HG02763 (cell line): Measurements from ENCODE around the gene POMP.
"Not testable (repeated sequence)": the region's sequence is repeated elsewhere in the genome, so short reads cannot be mapped to it uniquely, and the experiment has no call there.

Source experiments
- ATAC-seq: cut with Tn5 transposase; IDR thresholded peaks from one replicate; pipeline ENCODE4 v1.9.1; 2021; ENCODE audit warnings: mild to moderate bottlenecking, moderate library complexity; ENCODE audit not compliant: unreplicated experiment

Gene POMP

DNA sequence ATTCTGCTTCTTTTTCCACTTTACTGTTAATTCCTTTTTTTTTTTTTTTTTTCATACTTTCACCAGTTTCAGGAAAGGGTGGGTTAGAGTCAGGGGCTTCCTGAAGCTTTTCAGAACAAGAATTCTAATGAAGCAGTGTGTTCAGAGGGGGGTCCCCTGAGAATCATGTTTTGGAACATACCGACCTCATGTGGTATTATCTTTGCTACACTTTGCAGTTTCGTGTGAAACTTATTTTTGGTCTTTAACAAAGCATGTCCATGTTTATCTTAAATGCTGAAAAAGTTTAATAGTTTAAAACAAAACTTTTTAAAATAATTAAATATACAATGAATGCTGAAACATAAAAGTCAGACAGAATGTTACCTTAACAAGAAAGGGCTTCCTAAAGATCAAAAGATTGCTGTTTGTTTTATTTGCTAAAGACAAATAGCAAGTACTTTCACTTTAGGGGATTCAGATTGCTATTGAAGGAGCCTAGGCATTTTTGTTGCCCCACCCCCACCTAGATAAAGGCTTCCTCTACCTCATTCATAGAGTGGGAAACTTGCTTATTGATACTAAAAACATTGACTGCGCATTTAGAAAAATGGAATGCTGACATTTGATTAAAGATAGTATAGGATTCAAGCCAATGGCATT is 21.1 kb upstream of the POMP start:
- peak; percentile 37 for ATAC-seq

DNA sequence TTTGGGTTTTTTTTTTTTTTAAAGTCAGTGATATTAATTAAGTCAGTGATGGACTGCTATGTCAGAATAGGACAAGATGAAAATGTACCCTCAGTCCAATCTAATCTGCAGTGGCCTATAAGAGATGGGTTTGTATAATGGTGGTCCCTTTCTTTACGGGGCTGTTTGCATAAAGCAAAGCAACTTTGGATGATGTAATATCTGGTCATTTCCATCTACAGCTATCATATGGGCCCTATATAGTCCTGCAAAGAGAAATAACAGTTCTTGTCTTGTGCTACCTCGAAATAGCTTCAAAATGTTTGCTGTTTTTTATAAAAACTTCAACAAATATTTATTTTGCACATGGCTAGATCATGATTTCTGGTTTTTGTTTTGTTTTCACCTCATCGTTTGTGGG is 20.2 kb upstream of the POMP start:
- no peak for ATAC-seq

DNA sequence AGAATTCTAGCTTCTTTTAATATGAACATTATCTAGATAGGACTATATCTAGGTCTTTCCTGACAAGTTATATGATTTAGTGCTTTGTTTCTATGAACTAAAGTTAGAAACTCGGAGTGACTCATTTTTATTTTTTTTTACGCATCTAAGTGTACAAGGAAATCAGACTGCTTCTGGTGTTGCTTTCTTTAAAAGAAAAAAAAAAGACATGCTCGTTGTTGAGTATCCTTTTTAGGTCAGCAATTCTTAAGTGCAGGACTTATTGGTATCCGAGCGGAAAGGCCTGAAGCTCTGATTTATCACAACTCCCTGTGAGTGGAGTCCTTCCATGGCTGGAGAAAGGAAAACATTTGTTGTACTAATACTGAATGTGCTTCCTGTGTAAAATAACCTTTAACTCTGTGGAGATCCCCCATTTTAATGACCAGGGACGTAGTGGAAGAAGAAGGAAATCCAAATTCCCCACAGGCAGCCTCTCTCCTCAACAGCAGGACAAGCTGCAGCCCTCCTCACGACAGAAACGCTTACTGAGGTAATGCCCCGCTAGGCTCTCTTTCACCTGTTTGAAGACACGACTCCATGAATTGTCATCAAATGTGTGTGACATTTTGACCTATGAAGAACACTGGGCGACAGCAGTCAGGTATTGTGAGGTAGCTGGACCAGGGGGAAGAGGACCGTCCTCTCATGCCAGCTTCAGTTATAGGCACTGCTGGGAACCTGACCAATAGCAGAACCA is 17.9 kb upstream of the POMP start:
- peak; percentile 9 for ATAC-seq

DNA sequence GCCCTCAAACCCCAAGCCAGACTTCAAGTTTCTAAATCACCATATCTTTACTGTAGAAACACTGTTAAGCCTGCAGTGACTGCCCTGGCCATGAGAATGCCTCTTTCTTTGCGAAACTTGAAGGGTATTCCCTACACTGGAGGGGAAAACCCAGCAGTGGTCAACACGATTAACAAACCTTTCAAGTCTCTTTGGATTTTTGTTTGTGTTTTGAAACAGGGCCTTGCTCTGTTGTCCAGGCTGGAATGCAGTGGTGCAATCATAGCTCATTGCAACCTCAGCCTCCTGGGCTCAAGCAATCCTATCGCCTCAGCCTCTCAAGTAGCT is 17.4 kb upstream of the POMP start:
- ATAC-seq: peak; percentile 68

DNA sequence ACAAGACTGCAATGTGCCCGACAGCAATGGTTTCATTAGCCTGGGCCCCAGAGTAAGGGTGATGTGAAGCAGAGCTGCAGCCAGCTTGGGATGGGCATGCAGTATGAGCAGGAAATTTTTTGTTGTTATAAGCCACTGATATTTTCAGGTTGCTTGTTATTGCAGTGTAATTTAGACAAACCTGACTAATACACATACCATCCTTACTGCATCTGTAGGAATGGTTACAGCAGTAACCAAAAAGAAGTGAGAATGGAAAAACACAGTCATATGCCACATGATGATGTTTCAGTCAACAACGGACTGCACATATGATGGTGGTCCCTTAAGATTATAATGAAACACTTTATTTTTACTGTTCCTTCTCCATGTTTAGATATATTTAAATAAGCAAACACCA is 8.6 kb upstream of the POMP start:
- no peak for ATAC-seq

DNA sequence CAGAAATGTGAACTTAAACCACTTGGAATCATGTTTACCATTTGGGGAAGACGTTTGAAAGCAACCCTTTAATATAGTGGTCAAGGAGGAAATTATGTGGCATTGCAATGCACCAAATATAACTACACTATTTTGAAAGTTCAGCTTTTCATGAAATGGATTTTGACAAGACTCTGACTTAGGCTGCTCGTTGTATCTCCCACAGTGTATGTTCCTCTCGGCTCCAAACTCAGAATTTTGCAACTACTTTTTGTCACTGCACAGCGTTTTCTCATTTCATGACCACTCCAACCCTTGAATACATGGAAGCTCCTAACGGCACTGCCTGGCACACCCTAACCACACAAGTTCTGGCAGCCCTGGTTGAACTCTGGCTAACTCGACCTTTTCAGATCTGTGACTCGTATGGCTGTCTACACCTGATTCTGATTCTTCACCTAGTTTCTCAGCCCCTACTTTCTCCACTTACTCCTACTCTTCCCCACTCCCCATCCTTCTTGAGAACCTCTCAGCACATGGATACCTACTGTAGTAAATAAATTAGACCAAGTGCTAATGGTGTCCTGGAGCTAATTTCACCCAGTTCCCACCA is 7.0 kb upstream of the POMP start:
- ATAC-seq: no peak

DNA sequence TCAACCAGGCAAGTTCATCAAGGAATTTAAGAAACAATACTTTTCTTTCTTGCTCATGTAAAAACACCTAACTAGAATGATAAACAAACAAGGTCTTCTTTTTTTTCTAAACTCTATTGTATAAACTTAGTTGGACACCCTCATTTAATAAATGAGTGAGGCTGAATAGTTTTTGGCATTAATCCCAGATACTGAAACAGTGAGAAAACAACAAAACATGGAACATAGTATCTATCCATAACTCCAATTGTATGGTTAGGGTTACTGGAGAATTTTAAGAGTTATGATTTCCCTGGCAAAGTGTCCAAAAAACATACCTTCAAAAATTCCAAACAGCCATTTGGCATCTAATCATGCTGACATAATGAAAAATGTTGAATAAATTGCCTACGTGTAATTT is 5.8 kb upstream of the POMP start:
- ATAC-seq: no peak

DNA sequence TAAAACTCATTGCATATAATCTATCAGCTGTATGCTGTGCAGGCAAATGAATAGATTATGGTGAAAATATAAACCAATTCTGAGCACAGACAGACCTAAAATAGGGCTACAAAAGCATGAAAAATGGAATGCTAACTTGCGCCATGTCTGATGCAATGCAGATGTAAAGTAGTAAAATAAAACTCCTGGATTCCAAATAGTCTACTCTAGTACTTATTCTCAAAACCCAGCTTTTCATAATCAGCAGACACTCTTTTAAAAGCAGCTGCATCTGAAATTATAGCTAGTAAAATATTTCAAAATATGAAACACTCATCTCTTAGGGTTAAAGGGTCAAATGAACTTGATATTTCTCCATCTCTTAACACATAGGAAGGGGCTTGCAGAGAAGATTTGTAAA is 4.7 kb upstream of the POMP start:
- no peak for ATAC-seq

DNA sequence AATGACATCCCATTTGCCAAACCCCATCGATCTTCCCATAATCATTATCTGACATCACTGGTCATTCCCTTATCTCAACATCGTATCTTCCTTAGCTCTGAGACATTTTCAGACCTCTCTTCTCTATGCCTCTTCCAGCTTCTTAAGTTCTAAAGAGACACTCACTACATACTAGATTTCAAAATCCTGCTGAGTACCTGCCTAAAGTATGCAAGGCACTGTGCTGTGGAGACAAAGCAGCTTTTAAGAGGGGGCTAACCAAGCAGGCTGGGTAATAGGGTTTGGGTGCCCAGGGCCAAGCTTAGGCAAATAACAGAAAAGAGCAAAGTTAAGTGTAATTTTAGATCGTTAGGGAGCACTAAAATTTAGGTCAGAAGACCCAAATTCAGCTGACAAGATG is 3.4 kb upstream of the POMP start:
- no peak for ATAC-seq

DNA sequence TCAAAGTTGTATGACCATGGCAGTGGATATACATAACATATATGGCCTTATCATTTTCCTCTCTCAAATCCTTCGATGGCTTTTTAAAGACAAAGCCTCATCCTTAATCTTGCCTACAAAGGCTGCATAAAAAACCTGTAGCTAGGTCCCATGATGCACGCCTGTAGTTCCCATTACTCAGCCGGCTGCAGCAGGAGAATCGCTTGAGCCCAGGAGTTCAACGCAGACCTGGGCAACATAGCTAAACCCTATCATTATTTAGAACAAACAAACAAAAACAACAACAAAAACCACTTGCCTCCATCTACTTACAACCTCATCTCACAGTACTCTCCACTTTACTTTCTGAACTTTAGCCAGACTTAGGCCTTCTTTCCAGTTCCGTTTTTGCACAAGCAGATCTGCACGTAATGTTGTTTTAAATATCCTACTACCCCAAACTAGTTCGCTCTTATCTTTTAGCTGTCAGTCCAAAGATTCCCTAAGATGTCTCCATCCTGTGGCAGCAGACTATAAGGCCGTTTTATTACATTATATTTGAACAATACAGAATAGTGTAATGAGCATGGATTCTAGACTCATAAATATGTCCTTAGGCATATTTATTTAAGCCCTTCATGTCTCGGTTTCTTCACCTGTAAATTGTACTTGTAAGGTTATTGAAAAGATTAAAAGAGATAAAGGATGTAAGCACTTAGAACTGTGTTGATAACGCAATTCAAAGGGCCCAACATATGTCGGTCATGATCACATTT is 969 bp upstream of the POMP start:
- ATAC-seq: no peak

DNA sequence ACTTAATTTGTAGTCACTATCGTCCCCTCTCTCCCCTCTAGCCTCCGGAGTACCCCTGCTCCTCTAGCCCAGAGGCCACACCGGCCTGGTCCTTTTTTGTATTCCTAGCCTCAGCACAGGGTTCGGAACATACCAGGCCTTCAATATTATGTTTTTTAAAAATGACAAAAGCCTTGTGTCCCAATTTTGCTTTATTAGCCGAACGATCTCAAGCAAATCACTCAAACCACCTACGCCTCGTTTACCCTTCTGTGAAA is 463 bp upstream of the POMP start:
- ATAC-seq: peak; percentile 4

DNA sequence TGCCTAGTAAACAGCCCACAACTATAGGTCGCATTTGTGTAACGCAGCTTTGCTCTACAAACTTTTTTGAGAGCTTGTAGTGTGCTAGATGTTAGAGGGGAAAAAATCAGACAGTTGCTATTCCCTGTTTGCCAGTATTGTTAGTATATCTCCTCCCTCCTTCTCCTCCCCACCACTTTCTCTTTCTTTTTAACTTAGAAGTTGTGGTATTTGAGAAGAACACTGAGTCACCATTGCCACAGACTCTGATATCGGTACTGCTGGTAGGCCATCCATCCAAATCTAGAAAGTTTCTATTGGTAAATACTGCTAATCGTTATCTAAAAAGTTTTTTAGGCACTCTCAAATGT is 666 bp downstream of the POMP start:
- ATAC-seq: peak; percentile 22

DNA sequence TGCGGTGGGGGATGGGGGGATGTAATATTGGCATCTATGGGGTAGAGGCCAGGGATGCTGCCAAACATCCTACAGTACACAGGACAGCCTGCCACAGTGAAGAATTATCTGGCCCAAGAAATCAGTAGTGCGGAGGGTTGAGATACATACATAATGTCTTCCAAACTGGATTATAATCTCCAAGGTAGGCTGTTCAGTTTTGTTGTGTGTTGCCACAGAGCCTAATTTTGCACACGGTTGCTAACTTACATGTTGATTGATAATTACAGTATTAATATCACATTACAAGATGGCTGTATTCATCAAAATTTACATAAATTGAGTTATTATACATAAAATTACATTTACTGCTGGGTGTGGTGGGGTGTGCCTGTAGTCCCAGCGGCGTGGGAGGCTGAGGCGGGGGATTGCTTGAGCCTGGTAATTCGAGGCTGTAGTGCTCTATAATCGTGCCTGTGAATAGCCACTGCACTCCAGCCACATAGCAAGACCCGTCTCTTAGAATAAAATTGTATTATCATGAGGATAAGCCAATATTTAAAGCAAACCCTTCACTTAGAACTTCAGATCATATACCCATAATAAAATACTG is 8.1 kb downstream of the POMP start:
- ATAC-seq: no peak

DNA sequence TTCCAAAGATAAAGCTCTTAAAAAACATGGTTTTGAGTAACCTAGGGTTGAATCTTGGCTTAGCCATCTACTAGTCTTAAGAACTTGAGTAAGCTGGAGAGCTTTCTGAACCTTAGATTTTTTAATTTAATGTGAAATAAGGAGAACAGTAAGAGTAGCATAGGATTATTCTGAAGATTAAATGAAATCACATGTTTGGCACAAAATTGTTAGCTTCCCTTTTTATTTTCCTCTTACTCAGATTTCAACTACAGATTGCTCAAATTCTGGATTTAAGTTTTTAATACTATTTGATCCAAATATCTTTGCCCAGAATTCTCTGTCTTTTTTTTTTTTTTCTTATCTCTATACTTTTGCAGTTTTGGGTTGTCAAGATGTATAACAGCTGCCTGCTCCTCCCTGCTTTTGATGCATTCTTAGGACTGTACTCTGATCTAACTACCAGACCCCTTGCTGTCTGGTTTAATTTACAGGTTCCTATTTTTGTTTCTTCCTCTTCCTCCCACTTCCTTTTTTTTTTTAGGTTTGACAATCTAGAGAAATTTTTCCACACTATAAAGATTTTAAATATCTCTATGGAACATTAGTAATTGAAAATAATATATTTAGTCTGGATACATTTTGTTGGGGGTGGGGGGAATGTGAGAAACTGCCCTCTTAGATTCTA is 12.3 kb downstream of the POMP start:
- ATAC-seq: no peak

DNA sequence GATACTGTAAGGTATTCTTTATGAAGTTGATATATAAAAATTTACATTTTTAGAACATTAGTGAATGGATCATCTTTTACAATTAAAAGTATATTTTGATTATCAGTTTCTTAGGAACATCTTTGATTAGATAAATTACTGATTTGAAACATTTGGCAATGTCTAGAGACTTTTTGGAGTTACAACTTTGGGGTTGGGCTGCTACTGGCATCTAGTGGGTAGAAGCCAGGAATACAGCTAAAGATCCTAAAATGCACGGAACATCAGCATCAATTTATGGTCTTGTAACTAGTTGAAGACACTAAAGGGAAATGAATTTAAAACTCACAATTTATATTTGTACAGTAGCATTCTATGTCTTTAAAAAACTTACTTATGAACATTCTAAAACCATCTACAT is 19.9 kb downstream of the POMP start:
- ATAC-seq: no peak

DNA sequence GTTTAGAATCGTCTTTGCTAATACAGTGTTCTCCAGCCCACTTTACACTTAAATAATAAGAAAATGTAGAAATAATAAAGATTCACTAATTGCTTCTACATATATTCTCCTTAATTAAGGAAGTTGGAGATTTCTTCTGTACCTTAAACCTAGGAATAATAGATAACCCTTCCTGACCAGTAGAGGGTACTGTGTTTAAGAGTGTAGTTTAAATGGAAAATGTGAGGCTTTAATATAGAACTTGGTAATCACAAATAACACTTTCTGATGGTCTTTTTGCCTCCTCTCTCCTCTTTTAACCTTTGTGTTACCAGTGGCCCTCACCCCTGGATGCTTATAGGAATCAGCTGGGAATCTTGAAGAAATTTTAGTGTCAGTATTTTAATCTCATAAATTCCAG is 20.7 kb downstream of the POMP start:
- ATAC-seq: no peak

DNA sequence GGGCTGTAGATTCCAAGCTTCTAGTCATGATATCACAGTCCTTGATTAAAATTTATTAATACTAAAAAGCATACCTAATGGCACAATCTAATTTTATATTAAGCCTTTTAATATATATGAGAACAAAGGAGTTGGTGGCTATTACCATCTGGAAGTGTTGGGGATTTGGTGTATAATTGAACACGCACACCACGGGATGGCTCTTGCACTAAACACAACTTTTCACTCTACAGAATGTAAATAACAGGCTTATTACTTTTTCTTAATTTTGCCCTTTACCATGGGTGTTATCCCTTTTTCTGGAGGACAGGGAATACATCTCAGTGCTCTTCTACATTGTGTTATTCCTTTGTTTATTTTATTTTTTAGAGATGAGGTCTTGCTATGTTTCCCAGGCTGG is 21.6 kb downstream of the POMP start:
- no peak for ATAC-seq

DNA sequence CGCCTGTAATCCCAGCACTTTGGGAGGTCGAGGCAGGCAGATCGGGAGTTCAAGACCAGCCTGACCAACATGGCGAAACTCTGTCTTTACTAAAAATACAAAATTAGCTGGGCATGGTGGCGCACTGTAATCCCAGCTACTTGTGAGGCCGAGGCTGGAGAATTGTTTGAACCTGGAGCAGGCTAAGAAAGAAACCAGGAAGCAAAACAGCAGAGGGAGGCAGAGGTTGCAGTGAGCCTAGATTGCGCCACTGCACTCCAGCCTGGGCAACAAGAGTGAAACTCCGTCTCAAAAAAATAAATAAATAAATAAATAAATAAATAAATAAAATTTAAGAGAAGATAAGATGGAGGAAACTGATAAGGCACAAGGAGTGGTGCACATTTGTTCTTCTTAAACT is 24.2 kb downstream of the POMP start:
- not testable (repeated sequence) for ATAC-seq

DNA sequence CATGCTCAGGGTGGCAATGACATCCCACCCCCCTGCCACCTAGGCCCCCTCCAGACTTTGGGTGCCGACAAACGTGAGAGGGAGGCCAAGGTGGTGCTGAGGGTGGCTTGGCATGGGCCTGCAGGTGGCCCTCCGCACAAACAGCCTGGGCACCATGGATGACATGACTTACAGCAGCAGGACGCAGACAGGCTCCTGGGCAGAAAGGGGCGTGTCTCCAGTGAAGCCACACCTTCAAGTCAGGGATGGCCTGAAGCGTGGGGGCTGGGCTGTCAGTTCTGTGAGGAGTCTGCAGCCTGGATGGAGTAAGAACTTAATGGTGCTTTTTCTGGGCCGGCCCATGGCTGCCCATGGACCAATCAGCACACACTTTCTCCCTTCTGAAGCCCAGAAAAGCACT is 25.3 kb downstream of the POMP start:
- ATAC-seq: no peak

DNA sequence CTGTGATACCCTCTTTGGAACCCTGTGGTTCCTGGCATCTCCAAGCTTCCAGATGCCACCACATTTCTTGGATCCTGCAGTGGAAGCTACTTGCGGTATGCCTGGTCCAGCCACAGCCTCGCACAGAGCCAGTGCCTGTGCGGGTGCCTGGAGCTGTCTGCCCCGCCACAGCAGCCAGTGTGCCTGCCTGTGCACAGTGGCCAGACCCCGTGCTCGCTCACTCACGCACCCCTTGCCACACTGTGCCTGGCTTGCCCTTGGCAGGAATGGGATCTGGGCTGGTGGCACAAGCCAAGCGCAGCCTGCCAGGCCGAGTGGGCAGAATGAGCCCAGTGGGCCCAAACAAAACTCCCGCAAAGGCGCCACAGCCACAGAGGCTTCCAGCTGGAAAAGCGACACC is 26.2 kb downstream of the POMP start:
- no peak for ATAC-seq

DNA sequence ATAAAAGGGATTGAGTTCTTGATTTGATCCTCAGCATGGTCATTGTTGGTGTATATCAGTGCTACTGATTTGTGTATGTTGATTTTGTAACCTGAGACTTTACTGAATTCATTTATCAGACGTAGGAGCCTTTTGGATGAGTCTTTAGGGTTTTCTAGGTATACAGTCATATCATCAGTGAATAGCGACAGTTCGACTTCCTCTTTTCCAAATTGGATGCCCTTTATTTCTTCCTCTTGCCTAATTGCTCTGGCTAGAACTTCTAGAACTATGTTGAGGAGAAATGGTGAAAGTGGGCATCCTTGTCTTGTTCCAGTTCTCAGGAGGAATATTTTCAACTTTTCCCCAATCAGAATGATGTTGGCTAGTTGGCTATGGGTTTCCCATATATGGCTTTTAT is 27.0 kb downstream of the POMP start:
- ATAC-seq: no peak
